Hepatocyte (in vitro differentiated cells): ENCODE results near the gene ETDB. TPM values are rescaled to one million over a fixed set of nuclear protein-coding genes. Genes with fewer than 3 reads are reported as not detected.
A peak's percentile ranks its signal among the peaks of the same experiment; 100 is the strongest.

Experiments
- DNase-seq: peaks from one replicate; pipeline ENCODE4 v3.0.0-alpha.2; 2016; ENCODE audit warnings: low spot score
- H2AFZ ChIP-seq: fragments of 200-600 bp; sonication (generic); 2 replicates; pipeline ENCODE4 v1.6.0; 2016; ENCODE audit warnings: antibody characterized with exemption, mild to moderate bottlenecking
- H3K27ac ChIP-seq: fragments of 200-600 bp; sonication (generic); 2 replicates; pipeline ENCODE4 v1.5.1; 2016; ENCODE audit warnings: mild to moderate bottlenecking
- H3K27me3 ChIP-seq: fragments of 200-600 bp; sonication (generic); 2 replicates; pipeline ENCODE4 v1.6.1; 2016
- H3K36me3 ChIP-seq: fragments of 200-600 bp; sonication (generic); replicated peaks from 2 replicates; pipeline ENCODE4 v1.5.1; 2016; ENCODE audit warnings: low read depth; ENCODE audit not compliant: insufficient read depth
- H3K4me1 ChIP-seq: fragments of 200-600 bp; sonication (generic); 2 replicates; pipeline ENCODE4 v1.5.1; 2016; ENCODE audit warnings: mild to moderate bottlenecking, moderate library complexity; ENCODE audit not compliant: insufficient read depth
- H3K4me2 ChIP-seq: fragments of 200-600 bp; sonication (generic); 2 replicates; pipeline ENCODE4 v1.6.0; 2016
- H3K4me3 ChIP-seq: fragments of 200-600 bp; sonication (generic); 2 replicates; pipeline ENCODE4 v1.5.1; 2016; ENCODE audit warnings: mild to moderate bottlenecking
- H3K79me2 ChIP-seq: fragments of 200-600 bp; sonication (generic); 2 replicates; pipeline ENCODE4 v1.6.0; 2017; ENCODE audit warnings: mild to moderate bottlenecking
- H3K9me2 ChIP-seq: fragments of 200-600 bp; sonication (generic); replicated peaks from 2 replicates; pipeline ENCODE4 v1.6.0; 2017; ENCODE audit warnings: mild to moderate bottlenecking; ENCODE audit not compliant: insufficient read depth
- H3K9me3 ChIP-seq: fragments of 200-600 bp; sonication (generic); 2 replicates; pipeline ENCODE4 v1.5.1; 2016; ENCODE audit warnings: low read depth, mild to moderate bottlenecking
- H4K20me1 ChIP-seq: fragments of 200-600 bp; sonication (generic); 2 replicates; pipeline ENCODE4 v1.6.0; 2016; ENCODE audit warnings: mild to moderate bottlenecking; ENCODE audit not compliant: insufficient read depth, poor library complexity, severe bottlenecking
- EZH2 ChIP-seq: fragments of 200-600 bp; sonication (generic); IDR thresholded peaks from 2 replicates; pipeline ENCODE4 v1.6.1; 2016; ENCODE audit warnings: antibody characterized with exemption, mild to moderate bottlenecking, borderline replicate concordance
- EZH2phosphoT487 ChIP-seq: fragments of 200-600 bp; sonication (generic); IDR thresholded peaks from one replicate; pipeline ENCODE4 v1.6.1; 2018; ENCODE audit warnings: antibody characterized with exemption, mild to moderate bottlenecking, low read depth, moderate library complexity; ENCODE audit not compliant: unreplicated experiment, severe bottlenecking
- WGBS: methylation state at CpG from one replicate; pipeline ENCODE4 v1.1.6; 2016; ENCODE audit warnings: low lambda C conversion rate; ENCODE audit errors: missing lambda C conversion rate; 5-methylcytosine and 5-hydroxymethylcytosine counted together
- polyA plus RNA-seq: library from polyadenylated mRNA; unstranded; fragments of >200 nt; fragmentation: Nextera tagmentation; extraction: Ambion mirVana; gene quantifications from 2 replicates; pipeline ENCODE4 v1.2.1, GENCODE V29; 2016
- total RNA-seq: library from RNA; depleted of rRNA; stranded (reverse); fragments of >200 nt; gene quantifications from 2 replicates; pipeline ENCODE4 v1.2.3, GENCODE V29; 2014
- TF ChIP-seq, protein P1 (sequence below): fragments of 200-600 bp; sonication (generic); IDR thresholded peaks from 2 replicates; pipeline ENCODE4 v1.5.1; 2016; ENCODE audit warnings: antibody characterized with exemption, mild to moderate bottlenecking; ENCODE audit not compliant: poor library complexity

ETDB gene
- total and polyA plus RNA-seq, 2 experiments from 2014 or later: not detected

DNA sequence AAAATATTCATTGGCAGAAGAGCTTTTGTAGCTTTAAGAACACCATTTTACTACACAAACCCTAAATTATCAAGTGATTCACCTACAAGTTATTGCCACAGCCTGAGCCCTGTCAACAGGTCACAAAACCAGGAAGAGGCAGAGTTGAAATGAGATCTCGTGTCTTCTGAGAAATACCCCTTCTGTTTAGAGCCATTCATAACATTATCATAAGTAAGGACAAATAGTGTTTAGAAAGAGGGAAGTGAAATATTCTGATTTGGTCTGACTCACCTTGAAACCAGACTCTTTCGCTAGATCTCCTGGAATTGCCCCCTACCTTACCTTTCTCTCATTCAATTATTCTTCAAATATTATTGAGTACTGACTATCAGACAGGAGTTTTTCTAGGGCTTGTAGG lies 5.9 kb downstream of the ETDB start:
- no peaks in the 10 kb centered on the region for H3K36me3 ChIP-seq
- no peaks in the 10 kb centered on the region for H3K9me2 ChIP-seq
- no peak for DNase-seq
- WGBS: 75% methylated on average over 2 of the region's 2 CpGs
- no peak overlapping the region for H3K4me3 ChIP-seq
- H3K9me3 ChIP-seq: no peaks in the 10 kb centered on the region
- no peaks in the 10 kb centered on the region for H3K4me1 ChIP-seq
- no peaks in the 10 kb centered on the region for H3K27me3 ChIP-seq
- H3K27ac ChIP-seq: no peak overlapping the region
- no peak overlapping the region for H2AFZ ChIP-seq
- no peak overlapping the region for H3K4me2 ChIP-seq
- H4K20me1 ChIP-seq: no peaks in the 10 kb centered on the region
- TF ChIP-seq EZH2phosphoT487: no peak
- H3K79me2 ChIP-seq: no peaks in the 10 kb centered on the region

DNA sequence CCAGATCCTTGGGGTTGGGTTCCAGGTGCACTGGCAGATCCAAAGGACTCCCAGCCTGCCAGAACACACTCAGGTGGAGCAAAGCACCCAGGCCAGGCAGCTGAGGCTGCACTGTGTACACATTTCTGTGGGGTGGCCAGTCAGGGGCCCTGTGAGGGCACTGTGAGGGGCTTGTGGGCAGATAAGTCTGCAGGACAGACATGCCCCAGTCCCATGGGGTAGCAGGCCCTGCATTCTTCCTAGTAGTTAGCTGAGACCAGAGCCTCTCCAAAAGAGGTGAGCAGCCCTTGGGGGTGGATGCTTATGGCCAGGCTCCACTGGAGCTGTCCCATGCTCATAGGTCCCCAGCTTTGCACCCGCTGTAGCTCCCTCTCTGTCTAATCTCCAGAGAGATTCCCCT lies 7.6 kb downstream of the ETDB start:
- WGBS: 62% methylated on average over 1 of the region's 1 CpG
- Histone ChIP-seq H2AFZ (no peak overlapping the region), H3K27me3 (no peaks in the 10 kb centered on the region), H3K79me2 (no peaks in the 10 kb centered on the region), H3K27ac (no peak overlapping the region), H3K4me2 (no peak overlapping the region), H4K20me1 (no peaks in the 10 kb centered on the region), H3K9me2 (no peaks in the 10 kb centered on the region), H3K36me3 (no peaks in the 10 kb centered on the region), H3K4me1 (no peaks in the 10 kb centered on the region), H3K4me3 (no peak overlapping the region), H3K9me3 (no peaks in the 10 kb centered on the region)
- no peak for DNase-seq
- TF ChIP-seq EZH2phosphoT487: no peak
- no peak for TF ChIP-seq EZH2
- TF ChIP-seq, protein P1, sequence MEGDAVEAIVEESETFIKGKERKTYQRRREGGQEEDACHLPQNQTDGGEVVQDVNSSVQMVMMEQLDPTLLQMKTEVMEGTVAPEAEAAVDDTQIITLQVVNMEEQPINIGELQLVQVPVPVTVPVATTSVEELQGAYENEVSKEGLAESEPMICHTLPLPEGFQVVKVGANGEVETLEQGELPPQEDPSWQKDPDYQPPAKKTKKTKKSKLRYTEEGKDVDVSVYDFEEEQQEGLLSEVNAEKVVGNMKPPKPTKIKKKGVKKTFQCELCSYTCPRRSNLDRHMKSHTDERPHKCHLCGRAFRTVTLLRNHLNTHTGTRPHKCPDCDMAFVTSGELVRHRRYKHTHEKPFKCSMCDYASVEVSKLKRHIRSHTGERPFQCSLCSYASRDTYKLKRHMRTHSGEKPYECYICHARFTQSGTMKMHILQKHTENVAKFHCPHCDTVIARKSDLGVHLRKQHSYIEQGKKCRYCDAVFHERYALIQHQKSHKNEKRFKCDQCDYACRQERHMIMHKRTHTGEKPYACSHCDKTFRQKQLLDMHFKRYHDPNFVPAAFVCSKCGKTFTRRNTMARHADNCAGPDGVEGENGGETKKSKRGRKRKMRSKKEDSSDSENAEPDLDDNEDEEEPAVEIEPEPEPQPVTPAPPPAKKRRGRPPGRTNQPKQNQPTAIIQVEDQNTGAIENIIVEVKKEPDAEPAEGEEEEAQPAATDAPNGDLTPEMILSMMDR: no peak

DNA sequence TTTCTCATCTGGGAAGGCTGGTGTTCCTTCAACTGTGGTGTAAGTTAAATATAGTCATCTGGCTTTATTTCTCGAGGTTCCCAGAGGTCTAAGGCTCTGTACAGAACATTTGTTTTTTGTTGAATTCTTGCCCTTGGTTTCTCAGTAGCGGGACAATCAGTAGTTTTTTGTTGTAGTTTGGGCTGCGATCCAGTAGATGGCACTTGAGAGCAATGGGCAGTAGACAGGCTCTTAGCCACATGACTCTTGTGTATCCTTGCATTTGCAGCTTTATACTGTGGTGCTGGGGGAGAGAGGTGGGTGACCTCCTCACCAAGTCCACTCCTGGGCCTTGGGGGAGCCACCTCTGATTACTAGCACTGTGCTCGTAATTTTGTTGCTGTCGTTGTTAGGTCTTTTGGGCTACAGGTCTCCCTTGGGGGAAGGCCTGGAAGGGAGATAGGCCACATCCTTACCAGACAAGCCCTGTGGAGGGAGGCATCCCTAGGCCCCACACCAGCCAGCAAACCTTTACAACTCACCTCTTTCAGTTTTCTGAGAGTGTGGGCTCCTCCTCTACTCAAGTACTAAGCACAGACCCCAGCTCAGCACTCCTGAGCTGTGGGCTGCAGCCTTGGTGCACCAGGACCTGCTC lies 8.1 kb downstream of the ETDB start:
- Histone ChIP-seq H3K4me2 (no peak overlapping the region), H3K27ac (no peak overlapping the region), H3K36me3 (no peaks in the 10 kb centered on the region), H3K79me2 (no peaks in the 10 kb centered on the region), H3K27me3 (no peaks in the 10 kb centered on the region), H3K4me1 (no peaks in the 10 kb centered on the region), H3K9me2 (no peaks in the 10 kb centered on the region), H2AFZ (no peak overlapping the region), H4K20me1 (no peaks in the 10 kb centered on the region), H3K4me3 (no peak overlapping the region), H3K9me3 (no peaks in the 10 kb centered on the region)
- TF ChIP-seq, protein P1: peak; percentile 49
- TF ChIP-seq EZH2 (no peak), EZH2phosphoT487 (no peak)
- 38% methylated on average over 4 of the region's 5 CpGs for WGBS
- DNase-seq: peak; percentile 30

DNA sequence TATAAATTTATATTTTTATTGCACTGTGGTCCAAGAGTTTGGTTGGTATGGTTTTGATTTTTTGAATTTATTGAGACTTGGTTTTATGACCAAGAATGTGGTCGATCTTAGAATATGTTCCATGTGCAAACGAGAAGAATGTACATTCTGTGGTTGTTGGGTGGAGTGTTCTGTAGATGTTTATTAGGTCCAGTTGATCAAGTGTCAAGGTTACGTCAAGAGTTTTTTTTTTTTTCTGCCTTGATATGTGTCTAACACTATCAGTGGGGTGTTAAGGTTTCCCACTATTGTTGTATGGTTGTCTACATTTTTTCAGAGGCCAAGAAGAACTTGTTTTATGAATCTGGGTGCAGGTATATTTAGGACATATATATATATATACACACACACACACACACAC lies 10.8 kb downstream of the ETDB start:
- H3K79me2 ChIP-seq: no peaks in the 10 kb centered on the region
- no peaks in the 10 kb centered on the region for H3K9me2 ChIP-seq
- no peak overlapping the region for H3K27ac ChIP-seq
- no peaks in the 10 kb centered on the region for H4K20me1 ChIP-seq
- DNase-seq: no peak
- no peaks in the 10 kb centered on the region for H3K4me1 ChIP-seq
- H3K36me3 ChIP-seq: no peaks in the 10 kb centered on the region
- no peaks in the 10 kb centered on the region for H3K9me3 ChIP-seq
- no peak overlapping the region for H3K4me2 ChIP-seq
- no peaks in the 10 kb centered on the region for H3K27me3 ChIP-seq
- no peak overlapping the region for H2AFZ ChIP-seq
- TF ChIP-seq, protein P1: no peak
- no peak for TF ChIP-seq EZH2
- TF ChIP-seq EZH2phosphoT487: no peak
- WGBS: 76% methylated on average over 3 of the region's 3 CpGs
- no peak overlapping the region for H3K4me3 ChIP-seq
